ENCODE data around the gene CHI3L1. TPM values are rescaled to one million over a fixed set of nuclear protein-coding genes. Genes with fewer than 3 reads are reported as not detected.
A peak's percentile ranks its signal among the peaks of the same experiment; 100 is the strongest.
"Not testable (repeated sequence)": the region's sequence is repeated elsewhere in the genome, so short reads cannot be mapped to it uniquely, and the experiment has no call there.

The CHI3L1 gene
- total RNA-seq (2021) = not detected in 2 replicates
- long read RNA-seq = 0 reads

GRCh38 chr1:203186446-203187303, at the start of gene CHI3L1:
CHI3L1 (minus strand) TSS chr1:203186704; CDS start chr1:203186623, 81 bp downstream.
- H2BK120ac ChIP-seq (ENCODE audit: low read depth, low read length, poor library complexity, severe bottlenecking) = no peak within 1 kb of the TSS
- Mint-ChIP-seq H3K4me3 (peak within 1 kb of the TSS in 1 of 2 experiments; percentile 52; a peak in 2 of 5 replicates), H3K36me3 (ENCODE audit: insufficient read depth in 1 of 3, low read depth in 3 of 3) (no peaks in the 10 kb centered on the region), H3K4me1 (peaks cover 29 to 41% of the 10 kb centered on the region in 2 experiments), H3K27me3 (ENCODE audit: low read depth) (no peaks in the 10 kb centered on the region; the same call in 1 of the 2 replicates), H3K27ac (peak within 1 kb of the TSS in 2 of 3 experiments; percentile 44 to 50; a peak in 4 of 7 replicates), H3K9me3 (no peaks in the 10 kb centered on the region; a peak in 2 of 5 replicates)
- no peaks in the 10 kb centered on the region for H3K9me3 ChIP-seq (ENCODE audit: control insufficient read depth, low read depth, low read length)
- H3K23me2 ChIP-seq (ENCODE audit: insufficient read length, low read depth, low read length, poor library complexity, severe bottlenecking) = peaks cover 3% of the 10 kb centered on the region
- no peak within 1 kb of the TSS for H3K9ac ChIP-seq (ENCODE audit: extremely low read depth, insufficient read length, low read length)
- no peak within 1 kb of the TSS for H2BK5ac ChIP-seq (ENCODE audit: insufficient read length, low read length)
- no peak within 1 kb of the TSS for H3K4ac ChIP-seq (ENCODE audit: low read depth, low read length)
- no peak within 1 kb of the TSS for H2BK15ac ChIP-seq (ENCODE audit: low read depth, low read length)
- H4K8ac ChIP-seq (replicated peaks; ENCODE audit: insufficient read length, low read depth, low read length) = no peak within 1 kb of the TSS
- H3T11ph ChIP-seq (ENCODE audit: low read length) = no peak within 1 kb of the TSS
- H3K23ac ChIP-seq (ENCODE audit: insufficient read length, low read depth, low read length) = no peak within 1 kb of the TSS
- H3K56ac ChIP-seq (ENCODE audit: insufficient read length, low read depth, low read length) = no peak within 1 kb of the TSS
- no peak within 1 kb of the TSS for H3K27ac ChIP-seq (ENCODE audit: insufficient read length, low read depth, low read length)
- H4K91ac ChIP-seq (ENCODE audit: insufficient read length, low read depth, low read length) = no peak within 1 kb of the TSS
- no peak within 1 kb of the TSS for H4K5ac ChIP-seq (ENCODE audit: insufficient read length, low read depth, low read length)
- H4K20me1 ChIP-seq (ENCODE audit: control insufficient read depth, insufficient read depth, insufficient read length) = no peaks in the 10 kb centered on the region
- H3K14ac ChIP-seq (ENCODE audit: insufficient read depth, low read length) = peak within 1 kb of the TSS; percentile 69
- H3K27me3 ChIP-seq (ENCODE audit: insufficient read depth, low read length) = no peaks in the 10 kb centered on the region
- no CpG with 5 or more reads among the region's 14 CpGs for WGBS (ENCODE audit: extremely low coverage, insufficient read length, low lambda C conversion rate)
- TF ChIP-seq CTCF (conservative IDR thresholded peaks at IDR 0.05) = no peak
- H2AK5ac ChIP-seq (ENCODE audit: insufficient read length, low read length) = no peak within 1 kb of the TSS
- no peak within 1 kb of the TSS for H2BK12ac ChIP-seq (ENCODE audit: insufficient read length, low read depth, low read length)
- no peak within 1 kb of the TSS for H2AFZ ChIP-seq (ENCODE audit: low read length)
- no peaks in the 10 kb centered on the region for H3K79me1 ChIP-seq (ENCODE audit: insufficient read depth, low read depth, low read length, poor library complexity, severe bottlenecking)
- H3K79me2 ChIP-seq (ENCODE audit: insufficient read depth, low read length) = no peaks in the 10 kb centered on the region
- no peak within 1 kb of the TSS for H3K18ac ChIP-seq (ENCODE audit: insufficient read length, low read depth, low read length)
- peaks cover 6% of the 10 kb centered on the region; the same call in 1 of the 2 replicates for H3K4me1 ChIP-seq (ENCODE audit: insufficient read depth, low read length)
- no peak within 1 kb of the TSS for H2BK20ac ChIP-seq (ENCODE audit: low read depth, low read length, poor library complexity, severe bottlenecking)
- no peak within 1 kb of the TSS for H3K4me2 ChIP-seq (ENCODE audit: insufficient read depth, insufficient read length, low read length)
- DNase-seq = no peak

GRCh38 chr1:203234901-203235300, 48.4 kb upstream of the CHI3L1 start:
- Mint-ChIP-seq H3K36me3 (ENCODE audit: insufficient read depth in 1 of 3, low read depth in 3 of 3) (peaks cover 3 to 16% (median 14%) of the 10 kb centered on the region in 3 experiments; a peak in 6 of 7 replicates), H3K27me3 (ENCODE audit: low read depth) (peaks cover 40% of the 10 kb centered on the region)
- WGBS (ENCODE audit: extremely low coverage, insufficient read length, low lambda C conversion rate) = no CpG with 5 or more reads among the region's 7 CpGs

More at GRCh38 chr1:203234901-203235300, 48.4 kb upstream of the CHI3L1 start:
- not testable (repeated sequence) for H3K9ac ChIP-seq (ENCODE audit: extremely low read depth, insufficient read length, low read length); H2BK20ac ChIP-seq (ENCODE audit: low read depth, low read length, poor library complexity, severe bottlenecking); H4K8ac ChIP-seq (replicated peaks; ENCODE audit: insufficient read length, low read depth, low read length); H3K4me1 ChIP-seq (ENCODE audit: insufficient read depth, low read length); H3K79me2 ChIP-seq (ENCODE audit: insufficient read depth, low read length); H3K4me2 ChIP-seq (ENCODE audit: insufficient read depth, insufficient read length, low read length); DNase-seq; H3K27me3 ChIP-seq (ENCODE audit: insufficient read depth, low read length); H3K4me1 Mint-ChIP-seq; H2AK5ac ChIP-seq (ENCODE audit: insufficient read length, low read length); H3K23me2 ChIP-seq (ENCODE audit: insufficient read length, low read depth, low read length, poor library complexity, severe bottlenecking); H2BK12ac ChIP-seq (ENCODE audit: insufficient read length, low read depth, low read length); H4K91ac ChIP-seq (ENCODE audit: insufficient read length, low read depth, low read length); H2BK15ac ChIP-seq (ENCODE audit: low read depth, low read length); H3T11ph ChIP-seq (ENCODE audit: low read length); H2BK120ac ChIP-seq (ENCODE audit: low read depth, low read length, poor library complexity, severe bottlenecking); H3K4ac ChIP-seq (ENCODE audit: low read depth, low read length); H3K18ac ChIP-seq (ENCODE audit: insufficient read length, low read depth, low read length); H2AFZ ChIP-seq (ENCODE audit: low read length); H4K20me1 ChIP-seq (ENCODE audit: control insufficient read depth, insufficient read depth, insufficient read length); H3K14ac ChIP-seq (ENCODE audit: insufficient read depth, low read length); H3K4me3 Mint-ChIP-seq; H3K9me3 ChIP-seq (ENCODE audit: control insufficient read depth, low read depth, low read length); H2BK5ac ChIP-seq (ENCODE audit: insufficient read length, low read length); H3K27ac Mint-ChIP-seq; H3K79me1 ChIP-seq (ENCODE audit: insufficient read depth, low read depth, low read length, poor library complexity, severe bottlenecking); H3K56ac ChIP-seq (ENCODE audit: insufficient read length, low read depth, low read length); H4K5ac ChIP-seq (ENCODE audit: insufficient read length, low read depth, low read length); H3K23ac ChIP-seq (ENCODE audit: insufficient read length, low read depth, low read length); H3K27ac ChIP-seq (ENCODE audit: insufficient read length, low read depth, low read length)
- H3K9me3 Mint-ChIP-seq = peaks cover 34 to 35% of the 10 kb centered on the region in 2 experiments
